Left ventricle myocardium inferior (tissue), 1 donor: ENCODE measurements around the gene DNER. TPM values are rescaled to one million over a fixed set of nuclear protein-coding genes. Genes with fewer than 3 reads are reported as not detected.

Source experiments
- DNase-seq: peaks from one replicate; pipeline ENCODE4 v3.0.0-alpha.2; 2020
- H3K27ac ChIP-seq: fragments of 200-600 bp; replicated peaks from 2 replicates; pipeline ENCODE4 v1.8.0; 2021
- H3K27me3 ChIP-seq: fragments of 200-600 bp; 2 replicates; pipeline ENCODE4 v1.8.0; 2021; ENCODE audit warnings: low read depth
- H3K36me3 ChIP-seq: fragments of 200-600 bp; 2 replicates; pipeline ENCODE4 v1.8.0; 2021
- H3K4me1 ChIP-seq: fragments of 200-600 bp; 2 replicates; pipeline ENCODE4 v1.8.0; 2021
- H3K4me3 ChIP-seq: fragments of 200-600 bp; 2 replicates; pipeline ENCODE4 v1.8.0; 2021; ENCODE audit warnings: mild to moderate bottlenecking, moderate library complexity
- H3K9me3 ChIP-seq: fragments of 200-600 bp; replicated peaks from 2 replicates; pipeline ENCODE4 v1.8.0; 2021
- CTCF ChIP-seq: fragments of 200-600 bp; IDR thresholded peaks from 2 replicates; pipeline ENCODE4 v1.8.0; 2021; ENCODE audit warnings: antibody characterized with exemption, mild to moderate bottlenecking, borderline replicate concordance
- intact Hi-C: fragments of 100-400 bp; cut with micrococcal nuclease; formaldehyde crosslinking; loops from one replicate; pipeline ENCODE4 v1.11.0; 2022
- total RNA-seq: library from RNA; stranded (reverse); fragmentation: NEBNext Ultra II Directional; extraction: Animal tissue kit (Norgen Biotek cat#: 25700); gene quantifications from one replicate; pipeline ENCODE4 v1.2.1, GENCODE V29; 2021
- donor health status: DM: no; HTN: yes; CAD: no; lungs with severe emphysema.

DNER gene
- total RNA-seq, 1 donor from 2014 or later = 2.3 TPM

- no peak for DNase-seq
- Histone ChIP-seq H3K36me3 (no peaks in the 10 kb centered on the region), H3K27me3 (peaks cover 30% of the 10 kb centered on the region), H3K27ac (peak overlapping the region; percentile 31), H3K4me1 (no peaks in the 10 kb centered on the region), H3K4me3 (no peak overlapping the region), H3K9me3 (no peaks in the 10 kb centered on the region)
- TF ChIP-seq CTCF = no peak
- intact Hi-C loops = no loop called here
Observed at GRCh38 chr2:229572507-229573271, 141.7 kb downstream of the DNER start.

- TF ChIP-seq CTCF = no peak
- peaks cover 20% of the 10 kb centered on the region for H3K27me3 ChIP-seq
- no peaks in the 10 kb centered on the region for H3K36me3 ChIP-seq
- DNase-seq = no peak
- H3K4me1 ChIP-seq = no peaks in the 10 kb centered on the region
- H3K9me3 ChIP-seq = no peaks in the 10 kb centered on the region
- no peak overlapping the region for H3K4me3 ChIP-seq
- intact Hi-C loops = no loop called here
- H3K27ac ChIP-seq = no peak overlapping the region
Observed at GRCh38 chr2:229571243-229571642, 143.1 kb downstream of the DNER start.

- Histone ChIP-seq H3K4me3 (no peak overlapping the region), H3K27me3 (no peaks in the 10 kb centered on the region), H3K4me1 (no peaks in the 10 kb centered on the region), H3K36me3 (no peaks in the 10 kb centered on the region), H3K27ac (no peak overlapping the region), H3K9me3 (no peaks in the 10 kb centered on the region)
- no peak for TF ChIP-seq CTCF
- no peak for DNase-seq
- intact Hi-C loops = no loop called here
Observed at GRCh38 chr2:229566370-229566769, 148.0 kb downstream of the DNER start.

- H3K4me3 ChIP-seq = no peak overlapping the region
- intact Hi-C loops = no loop called here
Observed at GRCh38 chr2:229564300-229564907, 150.0 kb downstream of the DNER start.

GRCh38 chr2:229563388-229563787 lies 151.0 kb downstream of the DNER start:
- no peaks in the 10 kb centered on the region for H3K9me3 ChIP-seq
- no peak overlapping the region for H3K27ac ChIP-seq
- intact Hi-C loops = no loop called here
- H3K4me3 ChIP-seq = no peak overlapping the region
- H3K36me3 ChIP-seq = no peaks in the 10 kb centered on the region
- no peak for DNase-seq
- H3K27me3 ChIP-seq = no peaks in the 10 kb centered on the region
- TF ChIP-seq CTCF = no peak
- H3K4me1 ChIP-seq = no peaks in the 10 kb centered on the region

More at GRCh38 chr2:229564300-229564907, 150.0 kb downstream of the DNER start:
- Histone ChIP-seq H3K27me3 (no peaks in the 10 kb centered on the region), H3K36me3 (no peaks in the 10 kb centered on the region), H3K4me1 (no peaks in the 10 kb centered on the region), H3K27ac (no peak overlapping the region), H3K9me3 (no peaks in the 10 kb centered on the region)
- no peak for DNase-seq
- TF ChIP-seq CTCF = no peak
